ENCODE results near the gene RIMBP2. TPM values are rescaled to one million over a fixed set of nuclear protein-coding genes. Genes with fewer than 3 reads are reported as not detected.
"Not testable (repeated sequence)": the region's sequence is repeated elsewhere in the genome, so short reads cannot be mapped to it uniquely, and the experiment has no call there.

RIMBP2 gene
- total RNA-seq, 2 donors from 2014 or later, result 5.6 to 6.0 TPM

- no peak for DNase-seq
- ATAC-seq, result no peak
- intact Hi-C loops (cut with DNase I, micrococcal nuclease), result no loop called here
Observed at GRCh38 chr12:130743176-130743575, 27.1 kb upstream of the RIMBP2 start.

- ATAC-seq, result no peak
- no peak for DNase-seq
- intact Hi-C loops (cut with DNase I, micrococcal nuclease), result no loop called here
Observed at GRCh38 chr12:130742716-130743115, 26.6 kb upstream of the RIMBP2 start.

GRCh38 chr12:130742112-130742511, 26.0 kb upstream of the RIMBP2 start:
- ATAC-seq (no peak), DNase-seq (no peak)
- intact Hi-C loops (cut with DNase I, micrococcal nuclease), result no loop called here

- no peak for DNase-seq
- ATAC-seq, result no peak
- intact Hi-C loops (cut with DNase I, micrococcal nuclease), result no loop called here
Observed at GRCh38 chr12:130739571-130739970, 23.5 kb upstream of the RIMBP2 start.

- intact Hi-C loops (cut with DNase I, micrococcal nuclease); ATAC-seq; DNase-seq: not testable (repeated sequence)
Observed at GRCh38 chr12:130738403-130738802, 22.3 kb upstream of the RIMBP2 start.

- DNase-seq (no peak), ATAC-seq (no peak)
- intact Hi-C loops (cut with DNase I, micrococcal nuclease), result no loop called here
Observed at GRCh38 chr12:130737731-130738130, 21.6 kb upstream of the RIMBP2 start.

- intact Hi-C loops (cut with DNase I, micrococcal nuclease), result no loop called here
Observed at GRCh38 chr12:130729344-130729743, 13.2 kb upstream of the RIMBP2 start.

GRCh38 chr12:130728158-130729058, 12.3 kb upstream of the RIMBP2 start:
- intact Hi-C loops (cut with DNase I, micrococcal nuclease), result no loop called here
- ATAC-seq (no peak), DNase-seq (no peak)

More at GRCh38 chr12:130729344-130729743, 13.2 kb upstream of the RIMBP2 start:
- no peak for ATAC-seq
- no peak for DNase-seq

GRCh38 chr12:130719263-130719859, 3.3 kb upstream of the RIMBP2 start:
- intact Hi-C loops (cut with DNase I, micrococcal nuclease), result no loop called here
- DNase-seq (no peak), ATAC-seq (no peak)

- intact Hi-C loops (cut with DNase I, micrococcal nuclease), result no loop called here
- DNase-seq (no peak), ATAC-seq (no peak)
Observed at GRCh38 chr12:130717752-130718151, 1.7 kb upstream of the RIMBP2 start.

GRCh38 chr12:130716969-130717366, 869 bp upstream of the RIMBP2 start:
- ATAC-seq, result no peak
- no peak for DNase-seq
- intact Hi-C loops (cut with DNase I, micrococcal nuclease), result no loop called here

GRCh38 chr12:130715150-130715997, 725 bp downstream of the RIMBP2 start:
- ATAC-seq (no peak), DNase-seq (no peak)
- intact Hi-C loops (cut with DNase I, micrococcal nuclease), result no loop called here

GRCh38 chr12:130714591-130715149, 1.4 kb downstream of the RIMBP2 start:
- ATAC-seq, result no peak
- intact Hi-C loops (cut with DNase I, micrococcal nuclease), result no loop called here
- DNase-seq, result no peak

GRCh38 chr12:130714091-130714590, 2.0 kb downstream of the RIMBP2 start:
- DNase-seq, result no peak
- intact Hi-C loops (cut with DNase I, micrococcal nuclease), result no loop called here
- ATAC-seq, result no peak

GRCh38 chr12:130713581-130713991, 2.5 kb downstream of the RIMBP2 start:
- DNase-seq (no peak), ATAC-seq (no peak)
- intact Hi-C loops (cut with DNase I, micrococcal nuclease), result no loop called here

GRCh38 chr12:130712346-130713065, 3.6 kb downstream of the RIMBP2 start:
- intact Hi-C loops (cut with DNase I, micrococcal nuclease), result no loop called here
- ATAC-seq, result no peak
- DNase-seq, result no peak

- DNase-seq (no peak), ATAC-seq (peak; percentile 48)
- intact Hi-C loops (cut with DNase I, micrococcal nuclease), result no loop called here
Observed at GRCh38 chr12:130711756-130712155, 4.3 kb downstream of the RIMBP2 start.

- no peak for ATAC-seq
- intact Hi-C loops (cut with DNase I, micrococcal nuclease), result no loop called here
- DNase-seq, result no peak
Observed at GRCh38 chr12:130710733-130711080, 5.4 kb downstream of the RIMBP2 start.
